Esophagus (tissue), 2 donors: Measurements from ENCODE around the gene VKORC1L1. TPM values are rescaled to one million over a fixed set of nuclear protein-coding genes. Genes with fewer than 3 reads are reported as not detected.
"Not testable (repeated sequence)": the region's sequence is repeated elsewhere in the genome, so short reads cannot be mapped to it uniquely, and the experiment has no call there.

ENCODE experiments used
- H3K27ac ChIP-seq, 2 donors: one replicate each; pipeline ENCODE4 v1.5.1; 2013; ENCODE audit warnings: low read depth in 2 of 2, mild to moderate bottlenecking in 2 of 2, inconsistent platforms in 1 of 2, low read length in 1 of 2, moderate library complexity in 1 of 2
- H3K27me3 ChIP-seq, 2 donors: one replicate each; pipeline ENCODE4 v1.6.1; 2013; ENCODE audit warnings: low read length in 2 of 2, control low read depth in 1 of 2, mild to moderate bottlenecking in 1 of 2; ENCODE audit not compliant: insufficient read depth in 2 of 2, control insufficient read depth in 1 of 2
- H3K36me3 ChIP-seq, 2 donors: one replicate each; pipeline ENCODE4 v1.6.1; 2013; ENCODE audit warnings: low read length in 1 of 2; ENCODE audit not compliant: control insufficient read depth in 2 of 2, insufficient read depth in 2 of 2
- H3K4me1 ChIP-seq, 2 donors: one replicate each; pipeline ENCODE4 v1.6.1; 2013; ENCODE audit warnings: low read length in 1 of 2; ENCODE audit not compliant: control insufficient read depth in 2 of 2, insufficient read depth in 2 of 2
- H3K4me3 ChIP-seq, 2 donors: one replicate each; pipeline ENCODE4 v1.5.1; 2013; ENCODE audit warnings: low read length in 2 of 2, mild to moderate bottlenecking in 2 of 2, low read depth in 1 of 2, moderate library complexity in 1 of 2
- H3K9me3 ChIP-seq, 2 donors: one replicate each; pipeline ENCODE4 v1.6.1; 2013; ENCODE audit warnings: mild to moderate bottlenecking in 2 of 2, low read depth in 1 of 2, low read length in 1 of 2, moderate library complexity in 1 of 2; ENCODE audit not compliant: control insufficient read depth in 2 of 2, insufficient read depth in 1 of 2
- WGBS, 2 donors: extraction: QIAGEN DNeasy Blood & Tissue Kit; methylation state at CpG; one replicate each; pipeline ENCODE4 v1.1.7; 2013; 5-methylcytosine and 5-hydroxymethylcytosine counted together
- polyA plus RNA-seq, 2 donors: library from polyadenylated mRNA; stranded (reverse); fragments of 200-250 nt; gene quantifications; one replicate each; pipeline ENCODE4 v1.2.3, GENCODE V29; 2013
- donor health status: healthy with polysubstance abuse.
- donor health status: Bipolar disorder and iron deficiency.

VKORC1L1 gene
- polyA plus RNA-seq, 2 donors: 7.3 to 8.8 TPM

DNA sequence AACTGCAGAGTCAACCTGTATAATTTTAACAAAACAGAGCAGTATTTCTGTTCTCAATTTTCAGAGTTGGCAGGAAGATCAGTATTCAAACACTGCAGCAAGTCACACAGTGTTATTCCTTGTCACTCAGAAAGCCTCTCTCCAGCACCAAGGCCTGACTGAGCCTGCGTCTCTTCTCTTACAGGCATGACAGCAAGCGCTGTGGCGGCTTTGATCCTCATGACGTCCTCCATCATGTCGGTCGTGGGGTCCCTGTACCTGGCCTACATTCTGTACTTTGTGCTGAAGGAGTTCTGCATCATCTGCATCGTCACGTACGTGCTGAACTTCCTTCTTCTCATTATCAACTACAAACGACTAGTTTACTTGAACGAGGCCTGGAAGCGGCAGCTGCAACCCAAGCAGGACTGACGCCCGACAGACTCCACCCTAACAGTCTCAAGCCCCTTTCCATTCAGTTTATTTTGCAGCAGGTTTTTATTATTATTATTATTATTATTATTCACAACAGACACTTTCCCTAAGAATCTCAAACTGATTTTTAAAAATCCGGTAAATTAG is 81.1 kb downstream of the VKORC1L1 start:
- Histone ChIP-seq H3K27me3 (no peaks in the 10 kb centered on the region), H3K4me1 (no peaks in the 10 kb centered on the region), H3K9me3 (no peaks in the 10 kb centered on the region), H3K36me3 (peaks cover 3 to 8% of the 10 kb centered on the region in 2 donors), H3K27ac (no peak overlapping the region), H3K4me3 (no peak overlapping the region)
- 91 to 92% methylated on average over 15 of the region's 15 CpGs for WGBS, 2 donors

DNA sequence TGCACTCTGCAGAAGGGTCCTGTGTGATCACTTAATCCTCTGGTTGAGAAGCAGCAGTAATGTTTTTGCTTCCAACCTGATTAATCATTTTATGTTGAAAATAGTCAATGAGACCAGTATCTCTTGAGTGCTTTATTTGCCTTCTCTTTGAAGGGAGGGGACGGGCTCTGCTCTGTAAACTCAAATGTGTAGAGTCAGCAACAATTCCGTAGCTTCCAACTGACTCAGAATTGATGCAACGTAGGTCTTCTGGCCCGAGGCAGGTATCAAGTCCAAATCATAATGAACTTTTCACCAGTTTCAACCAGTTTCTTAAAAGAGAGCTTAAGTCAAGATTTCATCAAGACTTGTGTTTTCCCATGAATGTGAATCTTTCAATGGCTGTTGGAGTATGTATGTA is 82.8 kb downstream of the VKORC1L1 start:
- no peak overlapping the region for H3K4me3 ChIP-seq
- H3K36me3 ChIP-seq: peaks cover 7 to 20% of the 10 kb centered on the region in 2 donors
- 69 to 85% methylated on average over 4 of the region's 4 CpGs for WGBS, 2 donors
- H3K27me3 ChIP-seq: no peaks in the 10 kb centered on the region
- H3K4me1 ChIP-seq: no peaks in the 10 kb centered on the region
- no peaks in the 10 kb centered on the region for H3K9me3 ChIP-seq
- no peak overlapping the region for H3K27ac ChIP-seq

DNA sequence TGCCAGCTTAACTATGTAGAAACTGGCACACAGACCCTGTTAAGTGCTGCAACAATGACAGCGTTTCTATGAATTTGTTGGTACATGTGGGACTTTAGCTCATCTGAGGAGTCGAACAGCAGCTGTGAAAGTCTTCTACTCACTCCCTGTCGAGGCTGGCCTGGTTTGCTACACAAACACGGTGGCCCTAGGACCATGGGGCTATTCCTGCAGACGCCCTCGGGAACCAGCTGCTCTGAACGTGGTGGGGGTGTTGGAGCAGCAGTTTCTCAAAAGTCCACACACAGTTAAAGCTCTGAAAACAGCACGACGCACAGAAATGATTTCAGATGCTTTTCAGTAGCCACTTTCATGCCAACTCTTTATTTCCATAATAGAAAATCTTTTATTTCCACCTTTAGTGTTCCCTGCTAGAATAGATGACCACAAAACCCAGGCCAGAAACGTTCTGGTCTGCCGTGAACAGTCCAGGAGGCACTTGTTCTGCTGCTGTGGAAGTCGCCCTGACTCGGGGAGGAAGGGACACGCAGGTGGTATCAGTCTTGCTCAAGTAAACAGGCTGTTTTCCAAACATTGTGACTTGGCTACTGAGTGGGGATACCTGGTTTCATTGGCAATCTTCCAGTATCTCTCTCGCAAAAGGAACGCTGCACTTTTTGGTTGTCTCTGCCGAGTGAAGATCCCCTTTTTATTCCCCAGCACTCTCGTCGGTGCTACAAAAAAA is 87.6 kb downstream of the VKORC1L1 start:
- WGBS, 2 donors: 78 to 80% methylated on average over 19 of the region's 19 CpGs
- Histone ChIP-seq H3K36me3 (peaks cover 9 to 28% of the 10 kb centered on the region in 2 donors), H3K27ac (no peak overlapping the region), H3K4me1 (no peaks in the 10 kb centered on the region), H3K27me3 (no peaks in the 10 kb centered on the region), H3K9me3 (no peaks in the 10 kb centered on the region), H3K4me3 (no peak overlapping the region)

- WGBS, 2 donors: 76 to 89% methylated on average over 6 of the region's 6 CpGs
- Histone ChIP-seq H3K4me3 (no peak overlapping the region), H3K36me3 (peaks cover 9 to 34% of the 10 kb centered on the region in 2 donors), H3K27ac (no peak overlapping the region), H3K4me1 (no peaks in the 10 kb centered on the region), H3K9me3 (no peaks in the 10 kb centered on the region), H3K27me3 (no peaks in the 10 kb centered on the region)
Observed at GRCh38 chr7:65962033-65962432, 89.2 kb downstream of the VKORC1L1 start.

DNA sequence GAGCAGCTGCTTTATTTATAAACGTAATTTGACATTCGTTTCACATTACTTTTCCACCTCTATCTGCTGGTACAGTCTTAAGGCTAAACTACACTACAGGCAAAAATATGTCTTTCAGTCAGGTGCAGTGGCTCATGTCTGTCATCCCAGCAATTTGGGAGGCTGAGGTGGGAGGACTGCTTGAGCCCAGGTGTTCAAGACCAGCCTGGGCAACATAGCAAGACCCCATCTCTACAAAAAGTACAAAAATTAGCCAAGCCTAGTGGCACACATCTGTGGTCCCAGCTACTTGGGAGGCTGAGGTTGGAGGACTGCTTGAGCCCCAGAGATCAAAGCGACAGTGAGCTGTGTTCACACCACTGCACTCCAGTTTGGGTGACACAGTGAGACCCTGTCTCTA is 91.8 kb downstream of the VKORC1L1 start:
- WGBS, 2 donors: 88 to 91% methylated on average over 3 of the region's 3 CpGs
- not testable (repeated sequence) for H3K9me3 ChIP-seq, H3K27me3 ChIP-seq, H3K4me3 ChIP-seq, H3K27ac ChIP-seq, H3K4me1 ChIP-seq
- peaks cover 9 to 45% of the 10 kb centered on the region in 2 donors for H3K36me3 ChIP-seq

- no peak overlapping the region for H3K4me3 ChIP-seq
- no peaks in the 10 kb centered on the region for H3K4me1 ChIP-seq
- H3K36me3 ChIP-seq: peaks cover 6 to 40% of the 10 kb centered on the region in 2 donors
- no peaks in the 10 kb centered on the region for H3K9me3 ChIP-seq
- WGBS, 2 donors: 95 to 98% methylated on average over 6 of the region's 6 CpGs
- no peaks in the 10 kb centered on the region for H3K27me3 ChIP-seq
- H3K27ac ChIP-seq: no peak overlapping the region
Observed at GRCh38 chr7:65966146-65966545, 93.3 kb downstream of the VKORC1L1 start.

DNA sequence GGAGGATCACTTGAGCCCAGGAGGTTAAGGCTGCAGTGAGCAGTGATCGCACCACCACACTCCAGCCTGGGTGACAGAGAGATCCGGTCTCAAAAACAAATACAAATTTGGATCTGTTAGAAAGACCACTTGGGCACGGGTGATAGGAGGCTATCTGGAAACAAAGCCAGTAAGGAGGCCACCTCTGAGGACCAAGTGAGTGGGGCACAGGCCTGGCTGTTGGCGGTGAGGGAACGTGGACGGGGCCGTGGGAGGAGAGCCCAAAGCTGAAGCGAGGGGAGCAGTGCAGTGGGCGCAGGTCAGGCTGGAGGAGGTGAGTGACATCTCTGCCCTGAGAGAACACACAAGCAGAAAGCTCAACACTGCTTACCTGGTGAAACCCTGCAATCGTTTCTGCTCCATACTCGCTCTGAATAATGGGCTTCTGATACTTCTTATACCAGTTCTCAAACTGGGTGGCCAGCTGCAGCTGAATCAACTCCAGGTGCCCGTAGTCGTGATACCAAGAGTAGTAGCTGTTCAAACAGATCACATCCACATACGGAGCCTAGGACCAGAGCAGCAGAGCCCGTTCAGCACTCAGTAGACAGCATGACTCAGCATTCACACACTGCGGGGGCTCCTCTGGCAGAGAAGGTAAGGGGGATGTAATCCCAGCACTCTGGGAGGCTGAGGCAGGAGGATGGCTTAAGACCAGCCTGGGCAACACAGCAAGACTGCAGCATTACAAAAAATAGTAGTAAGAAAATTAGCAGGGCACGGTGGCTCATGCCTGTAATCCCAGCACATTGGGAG is 94.7 kb downstream of the VKORC1L1 start:
- no peaks in the 10 kb centered on the region for H3K27me3 ChIP-seq
- H3K4me1 ChIP-seq: no peaks in the 10 kb centered on the region
- no peaks in the 10 kb centered on the region for H3K9me3 ChIP-seq
- no peak overlapping the region for H3K27ac ChIP-seq
- 94 to 96% methylated on average over 17 of the region's 17 CpGs for WGBS, 2 donors
- H3K36me3 ChIP-seq: peaks cover 6 to 38% of the 10 kb centered on the region in 2 donors
- no peak overlapping the region for H3K4me3 ChIP-seq

DNA sequence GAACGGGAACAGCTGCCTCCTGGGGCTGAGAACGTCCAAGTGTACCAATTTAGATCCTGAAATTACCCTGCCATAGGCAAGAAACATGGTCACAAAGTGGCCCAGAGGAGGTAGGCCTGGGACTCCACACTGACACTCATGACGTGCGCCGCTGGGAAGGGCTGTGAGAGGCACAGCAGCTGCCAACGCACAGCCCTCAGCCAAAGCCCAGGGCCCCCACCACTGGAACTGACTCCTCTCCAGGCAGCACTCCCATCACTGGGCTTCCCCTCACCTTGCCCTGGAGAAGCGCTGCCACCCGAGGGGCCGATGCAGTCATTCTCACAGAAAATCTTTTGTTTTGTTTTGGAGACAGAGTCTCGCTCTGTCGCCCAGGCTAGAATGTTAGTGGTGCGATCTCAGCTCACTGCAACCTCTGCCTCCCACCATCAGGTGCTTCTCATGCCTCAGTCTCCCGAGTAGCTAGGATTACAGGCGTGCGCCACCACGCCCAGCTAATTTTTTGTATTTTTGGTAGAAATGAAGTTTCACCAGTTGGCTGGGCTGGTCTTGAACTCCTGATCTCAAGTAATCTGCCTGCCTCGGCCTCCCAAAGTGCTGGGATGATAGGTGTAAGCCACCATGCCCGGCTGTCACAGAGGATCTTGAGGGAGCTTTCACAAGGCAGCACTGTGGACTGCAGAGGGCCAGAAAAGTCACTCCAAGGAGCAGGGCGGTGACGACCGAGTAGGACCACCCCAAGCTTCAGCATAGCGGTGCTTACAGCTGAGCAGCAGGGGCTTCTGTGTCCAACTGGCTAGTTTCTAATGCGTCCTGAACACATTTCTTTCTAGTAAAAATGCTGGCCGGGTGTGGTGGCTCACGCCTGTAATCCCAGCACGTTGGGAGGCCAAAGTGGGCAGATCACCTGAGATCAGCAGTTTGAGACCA is 95.6 kb downstream of the VKORC1L1 start:
- Histone ChIP-seq H3K27ac (no peak overlapping the region), H3K36me3 (peaks cover 4 to 44% of the 10 kb centered on the region in 2 donors), H3K27me3 (no peaks in the 10 kb centered on the region), H3K4me3 (no peak overlapping the region), H3K9me3 (no peaks in the 10 kb centered on the region), H3K4me1 (no peaks in the 10 kb centered on the region)
- WGBS, 2 donors: 94 to 95% methylated on average over 26 of the region's 26 CpGs

- H3K4me1 ChIP-seq: no peaks in the 10 kb centered on the region
- H3K4me3 ChIP-seq: no peak overlapping the region
- peaks cover 9 to 52% of the 10 kb centered on the region in 2 donors for H3K36me3 ChIP-seq
- H3K27ac ChIP-seq: no peak overlapping the region
- WGBS, 2 donors: 94 to 96% methylated on average over 8 of the region's 8 CpGs
- no peaks in the 10 kb centered on the region for H3K27me3 ChIP-seq
- H3K9me3 ChIP-seq: no peaks in the 10 kb centered on the region
Observed at GRCh38 chr7:65971021-65971420, 98.1 kb downstream of the VKORC1L1 start.
